Epithelial cell of esophagus (primary cell): Measurements from ENCODE around the gene MATN1.
"Not testable (repeated sequence)": the region's sequence is repeated elsewhere in the genome, so short reads cannot be mapped to it uniquely, and the experiment has no call there.

Experiments
- DNase-seq: peaks from one replicate; pipeline ENCODE4 v3.0.0; 2010; ENCODE audit warnings: low read depth
- H3K4me3 ChIP-seq: 2 replicates; pipeline ENCODE4 v1.5.1; 2011; ENCODE audit warnings: mild to moderate bottlenecking, low read length, control low read depth
- CTCF ChIP-seq: IDR thresholded peaks from 2 replicates; pipeline ENCODE4 v1.5.1; 2011; ENCODE audit warnings: low read depth, mild to moderate bottlenecking, low read length, control low read depth, inconsistent platforms; ENCODE audit not compliant: insufficient read depth; ENCODE audit errors: missing control alignments

MATN1 gene

GRCh38 chr1:30688920-30689794 lies 34.2 kb downstream of the MATN1 start:
- no peak overlapping the region for H3K4me3 ChIP-seq
- TF ChIP-seq CTCF: no peak
- DNase-seq: no peak

GRCh38 chr1:30688516-30688915 lies 34.9 kb downstream of the MATN1 start:
- not testable (repeated sequence) for H3K4me3 ChIP-seq, DNase-seq

- no peak overlapping the region for H3K4me3 ChIP-seq
- DNase-seq: no peak
- TF ChIP-seq CTCF: no peak
Observed at GRCh38 chr1:30687886-30688285, 35.5 kb downstream of the MATN1 start.

- H3K4me3 ChIP-seq: no peak overlapping the region
- no peak for DNase-seq
- no peak for TF ChIP-seq CTCF
Observed at GRCh38 chr1:30686236-30686935, 37.0 kb downstream of the MATN1 start.

- no peak overlapping the region for H3K4me3 ChIP-seq
- no peak for TF ChIP-seq CTCF
- no peak for DNase-seq
Observed at GRCh38 chr1:30685796-30686165, 37.6 kb downstream of the MATN1 start.

GRCh38 chr1:30684881-30685795 lies 38.2 kb downstream of the MATN1 start:
- no peak overlapping the region for H3K4me3 ChIP-seq
- no peak for DNase-seq
- TF ChIP-seq CTCF: no peak

GRCh38 chr1:30684259-30684658 lies 39.1 kb downstream of the MATN1 start:
- no peak for TF ChIP-seq CTCF
- no peak overlapping the region for H3K4me3 ChIP-seq

More at GRCh38 chr1:30684259-30684658, 39.1 kb downstream of the MATN1 start:
- DNase-seq: no peak
